B cell (primary cell): ENCODE results near the gene ASCC2. TPM values are rescaled to one million over a fixed set of nuclear protein-coding genes. Genes with fewer than 3 reads are reported as not detected.

ENCODE experiments used
- ATAC-seq: fragments of 200-7000 bp; cut with Tn5 transposase; one replicate; pipeline ENCODE4 v1.10.0; 2021; ENCODE audit warnings: low read depth, mild to moderate bottlenecking, moderate number of reproducible peaks, moderate library complexity
- CTCF ChIA-PET: fragments of 350-600 bp; sonication (Branson Sonifier 250); formaldehyde crosslinking; loops from one replicate; lab custom pipeline; 2021; ENCODE audit warnings: antibody characterized with exemption, inconsistent platforms; lab: Charles Lee
- POLR2A ChIA-PET: fragments of 350-600 bp; sonication (Branson Sonifier 250); formaldehyde crosslinking; loops from one replicate; lab custom pipeline; 2021; ENCODE audit warnings: antibody characterized with exemption; lab: Charles Lee
- DNase-seq: peaks from one replicate; pipeline ENCODE4 v3.0.0; 2013
- H2AFZ ChIP-seq: 2 replicates; pipeline ENCODE4 v1.6.1; 2012; ENCODE audit warnings: mild to moderate bottlenecking, low read depth, low read length; ENCODE audit not compliant: insufficient read depth, poor library complexity, severe bottlenecking
- H3K27ac ChIP-seq, 2 donors: 1 replicate in 1 of 2; 2 replicates in 1 of 2; pipeline ENCODE4 v1.5.1; 2012 to 2013; ENCODE audit warnings: low read length in 2 of 2, mild to moderate bottlenecking in 2 of 2, moderate library complexity in 1 of 2
- H3K27me3 ChIP-seq, 4 experiments: fragments of 200-600 bp in 1 of 4; sonication (generic) in 1 of 4; replicated peaks in 1 of 4; 1 replicate in 2 of 4; 2 replicates in 2 of 4; pipeline versions ENCODE4 v1.6.1 to v1.7.0; 2013 to 2016; ENCODE audit warnings: low read length in 3 of 4, mild to moderate bottlenecking in 2 of 4, mixed read lengths in 1 of 4, moderate library complexity in 1 of 4; ENCODE audit not compliant: insufficient read depth in 4 of 4, control insufficient read depth in 3 of 4; ENCODE audit errors: control extremely low read depth in 1 of 4
- H3K36me3 ChIP-seq, 2 experiments: replicated peaks in 1 of 2; 1 replicate in 1 of 2; 2 replicates in 1 of 2; pipeline versions ENCODE4 v1.6.1 to v1.7.1; 2013; ENCODE audit warnings: low read length in 1 of 2; ENCODE audit not compliant: insufficient read depth in 2 of 2, control insufficient read depth in 1 of 2; ENCODE audit errors: control extremely low read depth in 1 of 2, extremely low read depth in 1 of 2
- H3K4me1 ChIP-seq, 2 donors: fragments of 200-600 bp in 1 of 2; sonication (generic) in 1 of 2; 1 replicate in 1 of 2; 2 replicates in 1 of 2; pipeline versions ENCODE4 v1.5.1 to v1.6.1; 2013 to 2017; ENCODE audit warnings: low read length in 2 of 2; ENCODE audit not compliant: control insufficient read depth in 2 of 2, insufficient read depth in 2 of 2
- H3K4me2 ChIP-seq: replicated peaks from 2 replicates; pipeline ENCODE3; 2012; ENCODE audit warnings: mild to moderate bottlenecking, low read depth, low read length; ENCODE audit not compliant: poor library complexity, severe bottlenecking
- H3K4me3 ChIP-seq, 5 experiments: fragments of 200-600 bp in 1 of 5; sonication (generic) in 1 of 5; 1 replicate in 3 of 5; 2 replicates in 2 of 5; pipeline versions ENCODE4 v1.5.1 to v1.7.0; 2011 to 2016; ENCODE audit warnings: low read length in 4 of 5, mild to moderate bottlenecking in 4 of 5, low read depth in 2 of 5, control low read depth in 1 of 5, moderate library complexity in 1 of 5; ENCODE audit not compliant: insufficient read depth in 1 of 5; ENCODE audit errors: control extremely low read depth in 1 of 5, extremely low read depth in 1 of 5
- H3K79me2 ChIP-seq: fragments of 200-600 bp; sonication (generic); one replicate; pipeline ENCODE4 v1.6.0; 2016; ENCODE audit warnings: low read length; ENCODE audit not compliant: control insufficient read depth, insufficient read depth
- H3K9ac ChIP-seq: fragments of 200-600 bp; sonication (generic); 2 replicates; pipeline ENCODE4 v1.6.1; 2017; ENCODE audit warnings: mild to moderate bottlenecking, low read length, moderate library complexity
- H3K9me3 ChIP-seq, 3 donors: one replicate each; pipeline versions ENCODE4 v1.6.1 to v1.7.1; 2013; ENCODE audit warnings: low read length in 2 of 3; ENCODE audit not compliant: control insufficient read depth in 2 of 3, insufficient read depth in 1 of 3; ENCODE audit errors: control extremely low read depth in 1 of 3
- H4K20me1 ChIP-seq: 2 replicates; pipeline ENCODE4 v1.6.0; 2012; ENCODE audit warnings: mild to moderate bottlenecking, low read length; ENCODE audit not compliant: insufficient read depth, control insufficient read depth, poor library complexity, severe bottlenecking
- H3K27ac Mint-ChIP-seq: one replicate; pipeline ENCODE4 v1.8.0; 2021; ENCODE audit warnings: mixed read lengths
- H3K27me3 Mint-ChIP-seq: one replicate; pipeline ENCODE4 v1.8.0; 2021; ENCODE audit warnings: mixed read lengths
- H3K4me1 Mint-ChIP-seq: one replicate; pipeline ENCODE4 v1.8.0; 2021; ENCODE audit warnings: mixed read lengths
- H3K4me3 Mint-ChIP-seq: one replicate; pipeline ENCODE4 v1.8.0; 2021; ENCODE audit warnings: mixed read lengths
- H3K9me3 Mint-ChIP-seq: one replicate; pipeline ENCODE4 v1.8.0; 2022; ENCODE audit warnings: mixed read lengths; ENCODE audit not compliant: insufficient read depth
- CTCF ChIP-seq: fragments of 200-600 bp; IDR thresholded peaks from one replicate; pipeline ENCODE4 v1.8.0; 2022; ENCODE audit warnings: antibody characterized with exemption, mild to moderate bottlenecking
- EZH2 ChIP-seq: IDR thresholded peaks from 2 replicates; pipeline ENCODE4 v1.6.1; 2012; ENCODE audit warnings: borderline replicate concordance, low read depth, mild to moderate bottlenecking, moderate library complexity, low read length; ENCODE audit not compliant: insufficient read depth, poor library complexity, severe bottlenecking
- WGBS: methylation state at CpG from one replicate; pipeline ENCODE4 v1.1.5; 2013; ENCODE audit warnings: missing lambda C conversion rate; ENCODE audit not compliant: insufficient coverage; 5-methylcytosine and 5-hydroxymethylcytosine counted together
- intact Hi-C: fragments of 100-400 bp; cut with micrococcal nuclease; formaldehyde crosslinking; loops from one replicate; pipeline ENCODE4 v1.10.0; 2022
- polyA plus RNA-seq: library from polyadenylated mRNA; depleted of rRNA; stranded (reverse); fragments of >200 nt; gene quantifications from 2 replicates; pipeline ENCODE4 v1.2.3, GENCODE V29; 2012
- total RNA-seq, 2 donors: library from RNA; stranded (reverse); fragments of 120-200 nt in 1 of 2; gene quantifications; 1 replicate in 1 of 2; 2 replicates in 1 of 2; pipeline versions ENCODE4 v1.2.3 to v1.2.4, GENCODE V29; 2013 to 2022

Gene ASCC2
- total and polyA plus RNA-seq, 2 donors (not counting 1 experiment from before 2014, with no cell fraction given): 81.1 to 84.0 TPM

DNA sequence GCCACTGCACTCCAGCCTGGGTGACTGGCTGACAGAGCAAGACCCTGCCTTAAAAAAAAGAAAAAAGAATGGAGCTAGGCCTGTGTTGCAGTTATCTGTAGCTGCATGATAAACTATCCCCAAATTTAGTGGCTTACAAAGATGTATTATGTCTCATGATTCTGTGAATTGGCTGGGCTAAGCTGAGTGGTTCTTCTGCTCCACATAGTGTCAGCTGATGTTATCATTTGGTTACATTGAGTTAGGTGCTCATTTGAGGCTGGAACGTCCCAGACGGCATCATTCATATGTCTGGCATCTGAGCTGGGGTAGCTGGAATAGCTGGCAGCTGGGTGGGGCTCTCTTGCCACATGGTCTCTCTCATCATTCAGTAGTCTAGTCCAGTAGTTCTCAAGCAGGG lies 8.2 kb upstream of the ASCC2 start:
- ChIA-PET POLR2A (interaction anchor here (0.6 kb wide), 2 partner anchors 190 to 342 kb away, joined by 3 read pairs; no protein-coding TSS in a partner anchor), CTCF (interaction anchor here (0.6 kb wide), 1 partner anchor 640 kb away, joined by 3 read pairs; no protein-coding TSS in a partner anchor)
- Histone ChIP-seq H3K4me3 (no peak overlapping the region), H3K4me1 (no peaks in the 10 kb centered on the region), H2AFZ (no peak overlapping the region), H3K4me2 (no peak overlapping the region), H3K9ac (no peak overlapping the region), H3K79me2 (no peaks in the 10 kb centered on the region), H3K27ac (no peak overlapping the region), H3K9me3 (peaks cover 0 to 6% (median 0%) of the 10 kb centered on the region in 3 donors), H3K27me3 (no peaks in the 10 kb centered on the region), H4K20me1 (no peaks in the 10 kb centered on the region), H3K36me3 (no peaks in the 10 kb centered on the region)
- intact Hi-C loops: no loop called here
- no peak overlapping the region for H3K27ac Mint-ChIP-seq
- peaks cover 9% of the 10 kb centered on the region for H3K27me3 Mint-ChIP-seq
- DNase-seq (no peak), ATAC-seq (no peak)
- 100% methylated on average over 2 of the region's 2 CpGs for WGBS
- H3K9me3 Mint-ChIP-seq: no peaks in the 10 kb centered on the region
- no peaks in the 10 kb centered on the region for H3K4me1 Mint-ChIP-seq
- no peak overlapping the region for H3K4me3 Mint-ChIP-seq
- TF ChIP-seq EZH2 (no peak), CTCF (no peak)

GRCh38 chr22:29842740-29843139 lies 4.7 kb upstream of the ASCC2 start:
- H3K27ac Mint-ChIP-seq: no peak overlapping the region
- 85% methylated on average over 2 of the region's 2 CpGs for WGBS
- CTCF ChIA-PET: no interaction called here
- Histone ChIP-seq H3K36me3 (no peaks in the 10 kb centered on the region), H4K20me1 (no peaks in the 10 kb centered on the region), H3K9ac (no peak overlapping the region), H3K27me3 (no peaks in the 10 kb centered on the region), H3K79me2 (peaks cover 8% of the 10 kb centered on the region), H2AFZ (no peak overlapping the region), H3K27ac (no peak overlapping the region), H3K4me1 (peaks cover 7 to 8% of the 10 kb centered on the region in 2 donors), H3K4me3 (no peak overlapping the region), H3K4me2 (no peak overlapping the region), H3K9me3 (peaks cover 0 to 6% (median 0%) of the 10 kb centered on the region in 3 donors)
- H3K4me1 Mint-ChIP-seq: peaks cover 8% of the 10 kb centered on the region
- intact Hi-C loops: no loop called here
- POLR2A ChIA-PET: no interaction called here
- ATAC-seq: no peak
- TF ChIP-seq EZH2: no peak
- TF ChIP-seq CTCF: no peak
- no peak overlapping the region for H3K4me3 Mint-ChIP-seq
- no peak for DNase-seq
- peaks cover 4% of the 10 kb centered on the region for H3K27me3 Mint-ChIP-seq
- H3K9me3 Mint-ChIP-seq: no peaks in the 10 kb centered on the region
